GM19452 (cell line): ENCODE results near the gene RPS6KA2.

Experiments used
- ATAC-seq: cut with Tn5 transposase; IDR thresholded peaks from one replicate; pipeline ENCODE4 v1.9.1; 2021; ENCODE audit not compliant: unreplicated experiment

Gene RPS6KA2

DNA sequence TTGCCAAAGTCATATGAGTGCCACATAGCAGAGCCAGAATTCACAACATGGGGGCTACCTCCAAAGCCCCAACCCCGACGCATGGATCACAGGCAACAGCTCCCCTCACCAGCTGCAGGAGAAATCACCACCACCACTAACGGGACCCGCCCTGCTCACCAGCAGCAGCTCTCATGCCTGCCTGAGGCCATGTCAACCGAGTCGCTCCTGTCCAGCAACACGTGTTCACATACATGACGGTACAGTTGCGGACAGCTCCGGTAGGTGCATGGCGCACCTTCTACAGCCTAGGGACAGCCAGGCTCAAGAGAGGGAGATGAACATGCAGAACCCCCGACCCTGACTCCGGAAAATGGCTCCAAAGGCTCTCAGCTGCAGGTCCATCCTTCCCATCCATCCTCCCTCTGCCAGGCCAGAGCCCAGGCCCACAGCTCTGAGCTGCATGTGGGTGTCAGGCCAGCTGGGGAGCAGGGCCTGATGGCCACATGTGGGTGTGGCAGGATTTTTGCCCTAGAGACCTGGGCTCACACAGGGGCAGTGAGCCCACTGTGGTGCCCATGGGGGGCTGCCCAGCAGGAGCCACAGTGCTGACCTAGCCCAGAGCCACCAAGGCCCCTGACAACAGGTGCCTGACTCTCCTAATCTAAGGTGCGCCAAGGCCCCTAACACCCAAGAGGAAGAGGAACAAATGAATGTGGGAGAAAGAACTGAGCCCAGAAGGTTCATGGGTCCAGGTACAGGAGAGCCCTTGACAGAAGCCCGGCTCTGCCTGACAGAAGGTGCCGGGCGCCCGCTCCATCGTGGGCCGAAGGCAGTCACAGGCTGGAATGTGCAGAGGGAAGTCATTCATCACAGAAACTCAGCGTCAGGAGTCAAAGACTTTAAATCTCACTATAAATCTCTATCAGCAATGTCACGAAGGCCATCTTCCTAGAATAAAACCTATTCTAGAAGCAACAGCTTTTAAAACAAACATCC, 10.5 kb downstream of the RPS6KA2 start:
- ATAC-seq, result no peak

- no peak for ATAC-seq
These were observed 11.8 kb downstream of the RPS6KA2 start for GRCh38 chr6:166615059-166615770.

- no peak for ATAC-seq
These were observed 12.5 kb downstream of the RPS6KA2 start for GRCh38 chr6:166614589-166614988.

- no peak for ATAC-seq
These were observed 12.9 kb downstream of the RPS6KA2 start for GRCh38 chr6:166614171-166614583.

DNA sequence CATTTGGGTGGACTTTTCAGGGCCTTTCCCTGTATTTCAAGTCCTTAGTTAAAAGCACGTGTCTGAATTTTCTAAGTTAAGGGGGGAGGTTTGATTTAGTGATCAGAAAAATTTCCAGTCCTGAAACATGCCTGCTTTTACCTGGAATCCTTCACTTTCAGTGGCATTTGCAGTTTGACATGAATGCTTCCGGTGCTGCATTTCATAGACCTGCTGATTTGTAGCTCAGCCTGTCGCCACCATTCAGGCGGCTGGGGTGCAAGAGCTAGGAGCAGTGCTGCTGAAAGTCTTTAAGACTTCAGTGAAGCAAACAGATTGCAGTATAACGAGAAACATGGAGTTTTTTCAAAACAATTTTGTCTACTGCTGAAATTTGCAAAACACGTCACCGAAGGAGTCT, 14.0 kb downstream of the RPS6KA2 start:
- no peak for ATAC-seq

DNA sequence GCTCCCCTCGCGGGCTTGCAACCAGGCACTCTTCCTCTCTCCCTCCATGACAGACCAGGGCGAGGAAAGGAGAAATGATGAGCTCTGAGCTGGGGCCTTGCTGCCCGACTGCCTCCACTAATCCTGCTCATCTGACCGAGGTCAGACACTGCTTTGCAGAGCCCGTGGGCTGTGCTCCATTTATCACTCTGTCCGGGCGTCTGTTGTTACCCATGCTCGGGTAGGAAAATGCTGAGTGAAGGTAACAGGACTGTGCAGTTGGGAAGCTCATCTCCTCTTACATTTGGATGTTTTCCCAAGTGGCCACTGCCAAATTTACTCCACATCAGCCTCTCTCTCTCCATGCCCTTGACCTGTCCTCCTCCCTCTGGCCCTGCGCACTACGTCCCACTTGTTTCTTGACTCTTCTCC, 14.6 kb downstream of the RPS6KA2 start:
- ATAC-seq, result no peak

GRCh38 chr6:166611631-166612030, 15.4 kb downstream of the RPS6KA2 start:
- no peak for ATAC-seq

DNA sequence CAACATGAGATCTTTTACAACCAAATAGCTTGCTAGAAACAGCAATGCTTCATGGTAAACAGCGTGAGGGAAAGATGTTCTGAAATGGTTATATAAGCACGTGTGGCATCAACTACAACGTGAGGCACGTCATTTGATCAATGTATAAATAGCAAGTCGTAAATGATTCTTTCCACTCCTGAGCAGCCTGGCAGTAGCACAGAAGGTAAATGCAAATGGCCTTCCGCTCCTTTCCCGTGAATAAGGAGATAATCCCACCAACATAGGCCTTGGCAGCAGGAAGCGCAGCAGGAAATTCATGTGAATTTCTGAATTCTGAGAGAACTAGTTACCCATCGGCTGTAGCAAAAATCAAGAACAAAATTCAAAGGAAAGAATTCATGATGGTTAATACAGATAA, 17.0 kb downstream of the RPS6KA2 start:
- ATAC-seq, result no peak

- ATAC-seq, result no peak
These were observed 18.3 kb downstream of the RPS6KA2 start for GRCh38 chr6:166608774-166609173.

- ATAC-seq, result no peak
These were observed 21.3 kb downstream of the RPS6KA2 start for GRCh38 chr6:166605752-166606151.

- no peak for ATAC-seq
These were observed 22.1 kb downstream of the RPS6KA2 start for GRCh38 chr6:166604911-166605310.

- ATAC-seq, result no peak
These were observed 22.7 kb downstream of the RPS6KA2 start for GRCh38 chr6:166604328-166604727.

- no peak for ATAC-seq
These were observed 23.9 kb downstream of the RPS6KA2 start for GRCh38 chr6:166603043-166603690.

GRCh38 chr6:166601956-166602355, 25.1 kb downstream of the RPS6KA2 start:
- ATAC-seq, result no peak

DNA sequence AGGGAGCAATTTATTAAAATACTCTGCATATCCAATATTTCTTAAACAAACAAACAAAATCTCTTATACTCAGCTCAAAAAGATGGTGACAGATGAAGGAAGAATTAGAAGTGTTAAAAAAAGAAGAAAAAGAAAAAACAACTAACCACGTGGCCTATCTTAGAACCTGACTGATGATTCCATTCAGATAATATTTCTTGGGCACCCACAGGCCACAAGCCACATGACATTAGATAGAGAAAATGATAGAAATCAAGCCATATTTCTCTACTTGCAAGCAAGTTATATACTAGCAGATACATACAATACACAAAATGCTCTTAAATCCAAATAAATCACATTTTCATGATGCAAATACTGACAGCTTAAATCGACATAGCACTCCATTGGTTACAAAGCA, 26.1 kb downstream of the RPS6KA2 start:
- ATAC-seq, result no peak

DNA sequence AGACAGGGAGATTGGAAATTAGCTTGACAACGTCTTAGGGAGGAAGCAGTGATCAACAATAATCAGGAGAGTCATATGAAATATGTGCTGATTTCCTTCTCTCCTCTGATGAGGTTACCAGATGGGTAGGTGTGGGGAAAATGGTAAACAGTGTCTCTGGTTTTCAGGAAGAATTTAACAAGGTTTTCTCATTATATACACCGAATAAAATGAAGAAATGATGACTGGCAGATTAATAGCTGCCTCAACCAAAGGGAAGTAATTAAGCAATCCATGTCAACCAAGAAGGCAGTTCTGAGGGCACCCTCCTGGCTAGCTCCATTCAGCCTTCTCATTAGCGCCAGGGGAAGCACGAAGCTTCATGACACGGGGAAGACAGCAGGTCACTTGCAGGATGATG, 27.8 kb downstream of the RPS6KA2 start:
- ATAC-seq, result no peak

DNA sequence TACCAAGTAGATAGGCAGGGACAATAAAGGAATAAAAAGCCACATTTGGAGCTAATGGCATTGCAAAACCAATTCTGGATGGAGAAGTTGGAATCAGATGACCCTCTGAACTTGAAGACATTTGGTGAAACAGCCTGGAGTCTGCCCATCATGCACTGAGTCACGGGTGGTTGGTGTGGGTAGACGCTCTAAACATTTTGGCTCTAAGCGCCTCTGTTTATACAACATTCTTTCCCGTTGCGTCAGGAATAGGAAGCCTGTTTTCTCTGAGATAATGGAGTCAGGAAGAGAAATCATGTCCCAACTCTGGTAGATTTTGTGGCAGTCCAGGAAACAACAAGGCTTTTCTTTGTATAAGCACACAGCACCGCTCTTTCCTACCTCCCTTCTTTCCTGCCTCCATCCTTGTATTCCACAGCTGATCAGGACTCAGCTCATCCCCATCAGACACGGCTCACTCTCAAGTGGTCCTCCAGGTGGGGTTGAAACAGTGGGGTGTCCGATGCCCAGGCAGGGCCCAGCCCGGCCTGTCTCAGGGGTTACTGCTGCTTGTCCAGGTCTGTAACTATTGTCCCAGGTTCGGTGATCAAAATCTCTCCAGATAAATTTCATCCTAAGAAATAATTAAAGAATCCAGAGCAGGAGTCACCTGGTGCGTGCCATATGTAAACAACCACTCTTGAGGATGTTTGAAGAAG, 28.5 kb downstream of the RPS6KA2 start:
- no peak for ATAC-seq

GRCh38 chr6:166597711-166598440, 29.2 kb downstream of the RPS6KA2 start:
- ATAC-seq, result no peak

- no peak for ATAC-seq
These were observed 30.1 kb downstream of the RPS6KA2 start for GRCh38 chr6:166596776-166597507.

- ATAC-seq, result no peak
These were observed 31.1 kb downstream of the RPS6KA2 start for GRCh38 chr6:166595949-166596348.
